A549 (cell line): ENCODE data around the gene TMEM115. TPM values are rescaled to one million over a fixed set of nuclear protein-coding genes. Genes with fewer than 3 reads are reported as not detected.
A peak's percentile ranks its signal among the peaks of the same experiment; 100 is the strongest.

ENCODE experiments used
- ATAC-seq, 2 experiments: fragments of 200-7000 bp in 1 of 2; fragments of >200 bp in 1 of 2; cut with Nextera tagmentation in 1 of 2; cut with Tn5 transposase in 1 of 2; 3 replicates each; pipeline versions ENCODE4 v1.8.0 to v1.9.1; 2018 to 2020; ENCODE audit warnings: mild to moderate bottlenecking in 1 of 2, moderate library complexity in 1 of 2
- CTCF ChIA-PET: fragments of 300-600 bp; sonication (Branson Sonifier 250); formaldehyde crosslinking; extraction: SDS; loops from one replicate; lab custom pipeline; 2021; ENCODE audit warnings: antibody characterized with exemption, inconsistent platforms; lab: Yijun Ruan, JAX
- POLR2A ChIA-PET: fragments of 350-600 bp; formaldehyde crosslinking; extraction: SDS; loops from one replicate; lab custom pipeline; 2021; ENCODE audit warnings: antibody characterized with exemption, inconsistent platforms; lab: Yijun Ruan, JAX
- DNase-seq, 2 experiments: peaks; one replicate each; pipeline versions ENCODE4 v3.0.0 to v3.0.0-alpha.2; 2011 to 2016; ENCODE audit warnings: low read depth in 1 of 2, low spot score in 1 of 2
- FAIRE-seq: peaks from 2 replicates; lab custom pipeline; 2011; peaks lifted over from hg19 to GRCh38; lab: Jason Lieb, UNC
- H3K27ac ChIP-seq, 2 experiments: fragments of >200 bp; sonication (Bioruptor Twin); formaldehyde crosslinking; 3 replicates each; pipeline ENCODE4 v1.5.1; 2016 to 2017
- H3K4me1 ChIP-seq: fragments of >200 bp; sonication (Bioruptor Twin); formaldehyde crosslinking; 3 replicates; pipeline ENCODE4 v1.6.1; 2016
- H3K4me2 ChIP-seq: fragments of >200 bp; sonication (Bioruptor Twin); formaldehyde crosslinking; 3 replicates; pipeline ENCODE4 v1.6.1; 2016
- H3K4me3 ChIP-seq: fragments of >200 bp; sonication (Bioruptor Twin); formaldehyde crosslinking; 3 replicates; pipeline ENCODE4 v1.5.1; 2016
- H3K9me3 ChIP-seq: fragments of >200 bp; sonication (Bioruptor Twin); formaldehyde crosslinking; 3 replicates; pipeline ENCODE4 v1.6.1; 2016
- ATOH8 ChIP-seq: fragments of 250-450 bp; sonication (Bioruptor Pico); IDR thresholded peaks from 2 replicates; pipeline ENCODE4 v1.5.0; 2020; ENCODE audit warnings: low read depth, mild to moderate bottlenecking, moderate library complexity
- CBX2 ChIP-seq: fragments of 200-600 bp; sonication (generic); IDR thresholded peaks from 2 replicates; pipeline ENCODE4 v1.6.1; 2016; ENCODE audit warnings: low read depth, mild to moderate bottlenecking, borderline replicate concordance
- CHD2 ChIP-seq: fragments of 150-350 bp; IDR thresholded peaks from 2 replicates; pipeline ENCODE4 v1.6.1; 2014; ENCODE audit warnings: low read length; ENCODE audit not compliant: partially characterized antibody
- CTCF ChIP-seq: fragments of >200 bp; sonication (Bioruptor Twin); formaldehyde crosslinking; IDR thresholded peaks from 3 replicates; pipeline ENCODE4 v1.5.1; 2016
- EHF ChIP-seq: fragments of 250-450 bp; sonication (Bioruptor Pico); IDR thresholded peaks from 2 replicates; pipeline ENCODE4 v1.5.0; 2020; ENCODE audit warnings: mild to moderate bottlenecking
- EHMT2 ChIP-seq: fragments of 200-600 bp; sonication (generic); IDR thresholded peaks from 2 replicates; pipeline ENCODE4 v1.6.1; 2016; ENCODE audit warnings: antibody characterized with exemption, low read depth, mild to moderate bottlenecking, moderate library complexity
- FOSL2 ChIP-seq, 2 experiments: fragments of 450-650 bp in 1 of 2; fragments of >200 bp in 1 of 2; sonication (Bioruptor Twin) in 1 of 2; formaldehyde crosslinking; IDR thresholded peaks; 2 replicates each; pipeline versions ENCODE4 v1.5.0 to v1.6.1; 2016 to 2020; ENCODE audit warnings: mild to moderate bottlenecking in 1 of 2, moderate library complexity in 1 of 2
- HES2 ChIP-seq: fragments of >200 bp; sonication (Bioruptor Twin); formaldehyde crosslinking; IDR thresholded peaks from 2 replicates; pipeline ENCODE4 v1.6.1; 2016
- HOXA7 ChIP-seq: fragments of 250-450 bp; sonication (Bioruptor Pico); IDR thresholded peaks from 2 replicates; pipeline ENCODE4 v1.5.0; 2020; ENCODE audit warnings: mild to moderate bottlenecking, moderate library complexity
- HOXB13 ChIP-seq: fragments of 250-450 bp; sonication (Bioruptor Pico); IDR thresholded peaks from 2 replicates; pipeline ENCODE4 v1.5.0; 2020; ENCODE audit warnings: low read depth, mild to moderate bottlenecking, moderate library complexity
- JUN ChIP-seq, 2 experiments: fragments of >200 bp; sonication (Bioruptor Twin); formaldehyde crosslinking; IDR thresholded peaks; 2 replicates in 1 of 2; 3 replicates in 1 of 2; pipeline ENCODE4 v1.6.1; 2016 to 2017
- KDM1A ChIP-seq: fragments of 200-600 bp; sonication (generic); IDR thresholded peaks from 2 replicates; pipeline ENCODE4 v1.6.1; 2016; ENCODE audit warnings: low read depth, mild to moderate bottlenecking
- KDM5A ChIP-seq: fragments of 200-600 bp; sonication (generic); IDR thresholded peaks from 2 replicates; pipeline ENCODE4 v1.6.1; 2016; ENCODE audit warnings: antibody characterized with exemption, mild to moderate bottlenecking
- MAFK ChIP-seq: fragments of 450-650 bp; IDR thresholded peaks from 2 replicates; pipeline ENCODE4 v1.6.1; 2014; ENCODE audit not compliant: partially characterized antibody
- MAZ ChIP-seq: fragments of 150-350 bp; IDR thresholded peaks from 2 replicates; pipeline ENCODE4 v1.6.1; 2014; ENCODE audit warnings: antibody characterized with exemption, low read depth, low read length, borderline replicate concordance
- NFE2L2 ChIP-seq: fragments of 150-350 bp; conservative IDR thresholded peaks from 2 replicates; pipeline ENCODE4 v1.6.1; 2014; ENCODE audit warnings: low read length
- PHF8 ChIP-seq: fragments of 200-600 bp; sonication (generic); IDR thresholded peaks from 2 replicates; pipeline ENCODE4 v1.6.1; 2016; ENCODE audit warnings: low read depth, mild to moderate bottlenecking, antibody characterized with exemption, moderate library complexity, borderline replicate concordance
- POLR2A ChIP-seq: IDR thresholded peaks from 2 replicates; pipeline ENCODE4 v1.6.1; 2012; ENCODE audit warnings: mild to moderate bottlenecking, low read length
- RAD21 ChIP-seq, 2 experiments: fragments of >200 bp in 1 of 2; sonication (Bioruptor Twin) in 1 of 2; formaldehyde crosslinking in 1 of 2; IDR thresholded peaks in 1 of 2; conservative IDR thresholded peaks in 1 of 2; 2 replicates in 1 of 2; 3 replicates in 1 of 2; pipeline ENCODE4 v1.6.1; 2012 to 2018; ENCODE audit warnings: inconsistent platforms in 1 of 2
- RCOR1 ChIP-seq: fragments of 150-350 bp; IDR thresholded peaks from 2 replicates; pipeline ENCODE4 v1.6.1; 2014; ENCODE audit warnings: antibody characterized with exemption, low read length, low read depth
- RFX5 ChIP-seq: fragments of 450-650 bp; IDR thresholded peaks from 2 replicates; pipeline ENCODE4 v1.7.1; 2014; ENCODE audit warnings: antibody characterized with exemption, mild to moderate bottlenecking, moderate library complexity
- RNF2 ChIP-seq: fragments of 200-600 bp; sonication (generic); IDR thresholded peaks from 2 replicates; pipeline ENCODE4 v1.6.1; 2016; ENCODE audit warnings: low read depth, mild to moderate bottlenecking, antibody characterized with exemption, moderate library complexity, borderline replicate concordance
- TP53 ChIP-seq: fragments of 250-450 bp; sonication (Bioruptor Pico); IDR thresholded peaks from 2 replicates; pipeline ENCODE4 v1.5.0; 2021; ENCODE audit warnings: mild to moderate bottlenecking, moderate library complexity
- ZC3H11A ChIP-seq: fragments of 450-650 bp; IDR thresholded peaks from 2 replicates; pipeline ENCODE4 v1.6.1; 2014; ENCODE audit warnings: antibody characterized with exemption, mild to moderate bottlenecking
- ZSCAN20 ChIP-seq: fragments of 250-450 bp; sonication (Bioruptor Pico); IDR thresholded peaks from 2 replicates; pipeline ENCODE4 v1.8.0; 2022; ENCODE audit warnings: mild to moderate bottlenecking, moderate library complexity
- WGBS: methylation state at CpG from one replicate; pipeline ENCODE4 v1.1.6; 2017; ENCODE audit errors: missing lambda C conversion rate; 5-methylcytosine and 5-hydroxymethylcytosine counted together
- polyA plus RNA-seq, 4 experiments: library from polyadenylated mRNA; depleted of rRNA in 3 of 4; stranded (reverse); fragments of >200 nt; fragmentation: RNase III in 1 of 4; extraction: RNeasy Plus Mini Kit Qiagen cat#74134 plus additional on column Dnase treatment in 1 of 4; gene quantifications; 2 replicates in 3 of 4; 3 replicates in 1 of 4; pipeline ENCODE4 v1.2.3, GENCODE V29; 2011 to 2017

Gene TMEM115
- polyA plus RNA-seq, 2 of the 4 experiments (the other 2 are of a cell fraction): 17.4 to 26.8 TPM

GRCh38 chr3:50374363-50375257 is 15.3 kb upstream of the TMEM115 start:
- ATAC-seq: peak in 1 of 2 experiments; percentile 39; a peak in 3 of 6 replicates
- DNase-seq: no peak
- H3K9me3 ChIP-seq: no peaks in the 10 kb centered on the region
- no peak overlapping the region for H3K4me2 ChIP-seq
- WGBS: 43% methylated on average over 15 of the region's 22 CpGs
- H3K4me3 ChIP-seq: no peak overlapping the region
- no peak for TF ChIP-seq EHMT2
- peak; percentile 43 for TF ChIP-seq MAFK
- H3K27ac ChIP-seq: no peak overlapping the region
- ChIA-PET POLR2A (no interaction called here), CTCF (no interaction called here)
- H3K4me1 ChIP-seq: peaks cover 9% of the 10 kb centered on the region; the same call in 2 of the 3 replicates
- no peak for FAIRE-seq

- TF ChIP-seq CBX2 (no peak), TP53 (no peak), KDM5A (no peak), RFX5 (no peak), PHF8 (no peak), FOSL2 (IDR thresholded peaks at IDR 0.05) (no peak), FOSL2 (CRISPR knock-in tag; IDR thresholded peaks at IDR 0.05) (no peak), HOXA7 (CRISPR knock-in tag) (no peak)
- no peak for DNase-seq
- H3K4me3 ChIP-seq: no peak overlapping the region
- H3K9me3 ChIP-seq: no peaks in the 10 kb centered on the region
- ATAC-seq: no peak
- ChIA-PET POLR2A (no interaction called here), CTCF (no interaction called here)
- peaks cover 9% of the 10 kb centered on the region; the same call in 2 of the 3 replicates for H3K4me1 ChIP-seq
- FAIRE-seq: no peak
- no peak overlapping the region for H3K27ac ChIP-seq
- WGBS: 34% methylated on average over 10 of the region's 12 CpGs
- H3K4me2 ChIP-seq: no peak overlapping the region
Measured at GRCh38 chr3:50373146-50374051, 14.1 kb upstream of the TMEM115 start.

- H3K27ac ChIP-seq: no peak overlapping the region
- POLR2A ChIA-PET: no interaction called here
- CTCF ChIA-PET: no interaction called here
- peaks cover 9% of the 10 kb centered on the region; the same call in 2 of the 3 replicates for H3K4me1 ChIP-seq
- no peak overlapping the region for H3K4me3 ChIP-seq
- ATAC-seq (no peak), DNase-seq (no peak), FAIRE-seq (no peak)
- no CpG with 5 or more reads among the region's 8 CpGs for WGBS
- TF ChIP-seq MAZ (no peak), RNF2 (no peak), JUN (IDR thresholded peaks at IDR 0.05) (no peak), ATOH8 (CRISPR knock-in tag) (no peak), CBX2 (no peak), TP53 (no peak), HOXB13 (CRISPR knock-in tag) (no peak)
- H3K4me2 ChIP-seq: no peak overlapping the region
- no peaks in the 10 kb centered on the region for H3K9me3 ChIP-seq
Measured at GRCh38 chr3:50372349-50372748, 13.0 kb upstream of the TMEM115 start.

GRCh38 chr3:50371133-50371685 is 11.9 kb upstream of the TMEM115 start:
- ChIA-PET POLR2A (no interaction called here), CTCF (interaction anchor here (0.7 to 1.5 kb wide), 6 partner anchors 20 to 180 kb away, joined by 3 to 4 read pairs (median 3); no protein-coding TSS in a partner anchor)
- FAIRE-seq (no peak), DNase-seq (no peak), ATAC-seq (no peak)
- Histone ChIP-seq H3K4me2 (no peak overlapping the region), H3K9me3 (no peaks in the 10 kb centered on the region), H3K27ac (no peak overlapping the region), H3K4me3 (no peak overlapping the region), H3K4me1 (peaks cover 9% of the 10 kb centered on the region; the same call in 2 of the 3 replicates)
- WGBS: 100% methylated on average over 2 of the region's 3 CpGs
- TF ChIP-seq ZSCAN20 (CRISPR knock-in tag) (no peak), RAD21 (conservative IDR thresholded peaks at IDR 0.05 in 1 of 2, IDR thresholded peaks at IDR 0.05 in 1 of 2) (no peak), NFE2L2 (no peak), HES2 (no peak), KDM1A (no peak), ZC3H11A (no peak), RCOR1 (no peak), POLR2A (no peak), RNF2 (no peak), EHF (no peak), CTCF (no peak), CHD2 (no peak)
